Measurements from ENCODE around the gene FAM168B. TPM values are rescaled to one million over a fixed set of nuclear protein-coding genes. Genes with fewer than 3 reads are reported as not detected.
"Not testable (repeated sequence)": the region's sequence is repeated elsewhere in the genome, so short reads cannot be mapped to it uniquely, and the experiment has no call there.

Gene FAM168B
- total RNA-seq, 1 experiment from 2014 or later, result 115 TPM

GRCh38 chr2:131105950-131106801 lies 12.9 kb upstream of the FAM168B start:
- peaks cover 14% of the 10 kb centered on the region for H3K36me3 ChIP-seq
- peak overlapping the region; percentile 94 for H3K4me3 ChIP-seq
- DNase-seq, result peak; percentile 36
- no peaks in the 10 kb centered on the region for H3K9me3 ChIP-seq
- H3K27me3 ChIP-seq, result no peaks in the 10 kb centered on the region

GRCh38 chr2:131105156-131105949 lies 12.1 kb upstream of the FAM168B start, which contains the start of gene PLEKHB2:
TSS of gene PLEKHB2 (plus strand) at chr2:131105336. CDS start at chr2:131120942, 15,606 bp downstream.
- no peaks in the 10 kb centered on the region for H3K9me3 ChIP-seq
- H3K36me3 ChIP-seq, result peaks cover 11% of the 10 kb centered on the region
- peak; percentile 90 for DNase-seq
- H3K27me3 ChIP-seq, result no peaks in the 10 kb centered on the region
- H3K4me3 ChIP-seq, result peak within 1 kb of the TSS; percentile 94

- Histone ChIP-seq H3K9me3 (no peaks in the 10 kb centered on the region), H3K4me3 (peak overlapping the region; percentile 94), H3K27me3 (no peaks in the 10 kb centered on the region), H3K36me3 (peaks cover 11% of the 10 kb centered on the region)
- peak; percentile 79 for DNase-seq
Observed at GRCh38 chr2:131104487-131105155, 11.4 kb upstream of the FAM168B start.

GRCh38 chr2:131103165-131103564 lies 9.9 kb upstream of the FAM168B start:
- H3K4me3 ChIP-seq, result no peak overlapping the region
- no peaks in the 10 kb centered on the region for H3K9me3 ChIP-seq
- DNase-seq, result no peak
- H3K27me3 ChIP-seq, result no peaks in the 10 kb centered on the region
- H3K36me3 ChIP-seq, result peaks cover 6% of the 10 kb centered on the region; the same call in 1 of the 2 replicates

GRCh38 chr2:131094463-131095281 lies 1.4 kb upstream of the FAM168B start:
- Histone ChIP-seq H3K36me3 (peaks cover 11% of the 10 kb centered on the region), H3K4me3 (no peak overlapping the region; the same call in 1 of the 2 replicates), H3K27me3 (no peaks in the 10 kb centered on the region), H3K9me3 (no peaks in the 10 kb centered on the region)
- peak; percentile 18 for DNase-seq

GRCh38 chr2:131093696-131094462 lies 619 bp upstream of the FAM168B start:
- peak; percentile 76 for DNase-seq
- Histone ChIP-seq H3K36me3 (peaks cover 15% of the 10 kb centered on the region), H3K4me3 (peak overlapping the region; percentile 97), H3K27me3 (no peaks in the 10 kb centered on the region), H3K9me3 (no peaks in the 10 kb centered on the region)

- DNase-seq, result no peak
- peak overlapping the region; percentile 97 for H3K4me3 ChIP-seq
- no peaks in the 10 kb centered on the region for H3K9me3 ChIP-seq
- H3K36me3 ChIP-seq, result peaks cover 28% of the 10 kb centered on the region
- H3K27me3 ChIP-seq, result no peaks in the 10 kb centered on the region
Observed at GRCh38 chr2:131092458-131093005, 728 bp downstream of the FAM168B start.

- Histone ChIP-seq H3K9me3 (no peaks in the 10 kb centered on the region), H3K27me3 (no peaks in the 10 kb centered on the region), H3K4me3 (no peak overlapping the region), H3K36me3 (peaks cover 77% of the 10 kb centered on the region)
- DNase-seq, result no peak
Observed at GRCh38 chr2:131085646-131086045, 7.6 kb downstream of the FAM168B start.

GRCh38 chr2:131081190-131081589 lies 12.1 kb downstream of the FAM168B start:
- no peaks in the 10 kb centered on the region for H3K9me3 ChIP-seq
- peaks cover 84% of the 10 kb centered on the region for H3K36me3 ChIP-seq
- no peak for DNase-seq
- no peak overlapping the region for H3K4me3 ChIP-seq
- no peaks in the 10 kb centered on the region for H3K27me3 ChIP-seq

GRCh38 chr2:131079931-131080330 lies 13.3 kb downstream of the FAM168B start:
- H3K9me3 ChIP-seq, H3K27me3 ChIP-seq, H3K4me3 ChIP-seq, DNase-seq: not testable (repeated sequence)
- peaks cover 79% of the 10 kb centered on the region for H3K36me3 ChIP-seq

GRCh38 chr2:131077966-131078365 lies 15.3 kb downstream of the FAM168B start:
- H3K4me3 ChIP-seq, result no peak overlapping the region
- peaks cover 85% of the 10 kb centered on the region for H3K36me3 ChIP-seq
- DNase-seq, result no peak
- H3K27me3 ChIP-seq, result no peaks in the 10 kb centered on the region
- no peaks in the 10 kb centered on the region for H3K9me3 ChIP-seq

- H3K27me3 ChIP-seq, result no peaks in the 10 kb centered on the region
- no peaks in the 10 kb centered on the region for H3K9me3 ChIP-seq
- DNase-seq, result no peak
- H3K36me3 ChIP-seq, result peaks cover 83% of the 10 kb centered on the region
- no peak overlapping the region for H3K4me3 ChIP-seq
Observed at GRCh38 chr2:131077182-131077846, 15.9 kb downstream of the FAM168B start.

GRCh38 chr2:131076707-131077106 lies 16.6 kb downstream of the FAM168B start:
- Histone ChIP-seq H3K36me3 (peaks cover 83% of the 10 kb centered on the region), H3K4me3 (no peak overlapping the region), H3K27me3 (no peaks in the 10 kb centered on the region), H3K9me3 (no peaks in the 10 kb centered on the region)
- DNase-seq, result no peak

- not testable (repeated sequence) for DNase-seq, H3K4me3 ChIP-seq, H3K9me3 ChIP-seq, H3K27me3 ChIP-seq
- H3K36me3 ChIP-seq, result peaks cover 84% of the 10 kb centered on the region
Observed at GRCh38 chr2:131075578-131075977, 17.7 kb downstream of the FAM168B start.

- H3K27me3 ChIP-seq, H3K9me3 ChIP-seq, H3K4me3 ChIP-seq, DNase-seq: not testable (repeated sequence)
- H3K36me3 ChIP-seq, result peaks cover 60% of the 10 kb centered on the region
Observed at GRCh38 chr2:131068172-131068571, 25.1 kb downstream of the FAM168B start.
